ENCODE data around the gene RYR1. TPM values are rescaled to one million over a fixed set of nuclear protein-coding genes. Genes with fewer than 3 reads are reported as not detected.

The RYR1 gene
- total and polyA plus RNA-seq, 2 of the 13 experiments (the other 11 are each of a cell fraction or from before 2014, with no cell fraction given), result 0.03 TPM; not detected in 1

DNA sequence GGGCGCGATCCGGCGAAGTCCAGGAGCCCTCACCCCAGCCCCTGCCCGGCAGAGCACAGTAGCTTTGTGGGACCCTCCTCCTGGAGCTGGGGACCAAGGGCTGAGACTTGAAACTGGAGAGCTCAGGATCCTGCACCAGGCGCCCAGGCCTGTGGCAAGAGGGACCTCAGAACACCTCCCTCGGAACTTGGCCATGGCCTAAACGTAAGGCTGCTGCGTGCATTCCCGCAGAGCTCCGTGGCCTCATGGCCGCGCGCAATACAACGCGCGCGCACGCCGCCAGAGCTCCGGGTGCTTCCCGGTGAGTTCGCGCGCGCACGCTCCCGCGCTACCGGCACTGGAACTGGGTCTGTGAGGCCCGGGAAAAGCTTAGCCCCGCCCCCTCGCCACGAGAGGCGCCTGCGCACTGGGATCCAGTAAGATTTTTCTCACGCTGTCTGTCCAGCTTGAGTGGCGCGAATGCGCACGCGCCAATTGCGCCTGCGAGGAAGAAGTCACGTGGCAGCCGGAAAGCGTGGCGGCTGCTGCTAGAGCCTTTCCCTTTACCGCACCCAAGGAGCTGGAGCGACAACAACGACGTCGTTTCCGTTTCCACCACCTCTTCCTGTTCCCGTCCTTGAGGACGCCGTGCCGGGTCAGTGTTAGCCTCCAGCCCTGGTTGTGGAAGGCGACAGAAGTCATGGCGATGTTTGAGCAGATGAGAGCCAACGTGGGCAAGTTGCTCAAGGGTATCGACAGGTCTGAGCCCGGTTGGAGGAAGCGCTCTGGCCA is 185.3 kb downstream of the RYR1 start, which contains the start of gene EIF3K (continued):
- TF ChIP-seq, protein P1, sequence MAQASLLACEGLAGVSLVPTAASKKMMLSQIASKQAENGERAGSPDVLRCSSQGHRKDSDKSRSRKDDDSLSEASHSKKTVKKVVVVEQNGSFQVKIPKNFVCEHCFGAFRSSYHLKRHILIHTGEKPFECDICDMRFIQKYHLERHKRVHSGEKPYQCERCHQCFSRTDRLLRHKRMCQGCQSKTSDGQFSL (CRISPR knock-in tag; IDR thresholded peaks at IDR 0.05), result no peak
- TF ChIP-seq EED (CRISPR knock-in tag; IDR thresholded peaks at IDR 0.05) (peak; percentile 56; the same call in 1 of the 2 replicates), ZNF121 (CRISPR knock-in tag; IDR thresholded peaks at IDR 0.05) (no peak), ZSCAN21 (CRISPR knock-in tag; IDR thresholded peaks at IDR 0.05; ENCODE audit: borderline replicate concordance) (peak; percentile 71; the same call in 1 of the 2 replicates), ERF (CRISPR knock-in tag; IDR thresholded peaks at IDR 0.05) (peak; percentile 66; the same call in 1 of the 2 replicates), ZFP41 (CRISPR knock-in tag; IDR thresholded peaks at IDR 0.05; ENCODE audit: borderline replicate concordance) (no peak), KMT2A (CRISPR knock-in tag; IDR thresholded peaks at IDR 0.05) (no peak; the same call in 1 of the 2 replicates), TARDBP (CRISPR knock-in tag; IDR thresholded peaks at IDR 0.05) (peak; percentile 66; the same call in 1 of the 2 replicates), RFXANK (CRISPR knock-in tag; IDR thresholded peaks at IDR 0.05) (0 out of 2 replicates have a peak, but pooled peaks have one; percentile 20), MAF1 (CRISPR knock-in tag; IDR thresholded peaks at IDR 0.05; ENCODE audit: borderline replicate concordance) (no peak), MLLT10 (CRISPR knock-in tag; IDR thresholded peaks at IDR 0.05) (no peak), ZSCAN31 (CRISPR knock-in tag; IDR thresholded peaks at IDR 0.05; ENCODE audit: low read depth) (peak; percentile 31; the same call in 1 of the 2 replicates), RBFOX2 (IDR thresholded peaks at IDR 0.05; ENCODE audit: low read depth, low read length) (peak; percentile 87), SPEN (CRISPR knock-in tag; IDR thresholded peaks at IDR 0.05; ENCODE audit: low read depth) (peak; percentile 88), FOXA3 (CRISPR knock-in tag; IDR thresholded peaks at IDR 0.05) (peak; percentile 40), NCOR1 (IDR thresholded peaks at IDR 0.05; ENCODE audit: borderline replicate concordance, low read length) (no peak), ZNF350 (CRISPR knock-in tag; IDR thresholded peaks at IDR 0.05; ENCODE audit: borderline replicate concordance, low read depth) (peak; percentile 77; the same call in 1 of the 2 replicates), ZNF776 (CRISPR knock-in tag; IDR thresholded peaks at IDR 0.05) (no peak), ZNF614 (CRISPR knock-in tag; IDR thresholded peaks at IDR 0.05; ENCODE audit: borderline replicate concordance) (peak; percentile 47; the same call in 1 of the 2 replicates), FOXK2 (IDR thresholded peaks at IDR 0.05) (peak; percentile 78), ATAD3A (CRISPR knock-in tag; IDR thresholded peaks at IDR 0.05) (no peak), ZNF670 (CRISPR knock-in tag; IDR thresholded peaks at IDR 0.05; ENCODE audit: borderline replicate concordance) (peak; percentile 26; the same call in 1 of the 2 replicates), STAT5B (CRISPR knock-in tag; IDR thresholded peaks at IDR 0.05) (0 out of 2 replicates have a peak, but pooled peaks have one; percentile 40), ZNF17 (CRISPR knock-in tag; IDR thresholded peaks at IDR 0.05) (no peak)
- TF ChIP-seq, protein P2, sequence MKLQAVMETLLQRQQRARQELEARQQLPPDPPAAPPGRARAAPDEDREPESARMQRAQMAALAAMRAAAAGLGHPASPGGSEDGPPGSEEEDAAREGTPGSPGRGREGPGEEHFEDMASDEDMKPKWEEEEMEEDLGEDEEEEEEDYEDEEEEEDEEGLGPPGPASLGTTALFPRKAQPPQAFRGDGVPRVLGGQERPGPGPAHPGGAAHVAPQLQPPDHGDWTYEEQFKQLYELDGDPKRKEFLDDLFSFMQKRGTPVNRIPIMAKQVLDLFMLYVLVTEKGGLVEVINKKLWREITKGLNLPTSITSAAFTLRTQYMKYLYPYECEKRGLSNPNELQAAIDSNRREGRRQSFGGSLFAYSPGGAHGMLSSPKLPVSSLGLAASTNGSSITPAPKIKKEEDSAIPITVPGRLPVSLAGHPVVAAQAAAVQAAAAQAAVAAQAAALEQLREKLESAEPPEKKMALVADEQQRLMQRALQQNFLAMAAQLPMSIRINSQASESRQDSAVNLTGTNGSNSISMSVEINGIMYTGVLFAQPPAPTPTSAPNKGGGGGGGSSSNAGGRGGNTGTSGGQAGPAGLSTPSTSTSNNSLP (IDR thresholded peaks at IDR 0.05; ENCODE audit: low read depth, low read length), result no peak
- TF ChIP-seq, protein P3, sequence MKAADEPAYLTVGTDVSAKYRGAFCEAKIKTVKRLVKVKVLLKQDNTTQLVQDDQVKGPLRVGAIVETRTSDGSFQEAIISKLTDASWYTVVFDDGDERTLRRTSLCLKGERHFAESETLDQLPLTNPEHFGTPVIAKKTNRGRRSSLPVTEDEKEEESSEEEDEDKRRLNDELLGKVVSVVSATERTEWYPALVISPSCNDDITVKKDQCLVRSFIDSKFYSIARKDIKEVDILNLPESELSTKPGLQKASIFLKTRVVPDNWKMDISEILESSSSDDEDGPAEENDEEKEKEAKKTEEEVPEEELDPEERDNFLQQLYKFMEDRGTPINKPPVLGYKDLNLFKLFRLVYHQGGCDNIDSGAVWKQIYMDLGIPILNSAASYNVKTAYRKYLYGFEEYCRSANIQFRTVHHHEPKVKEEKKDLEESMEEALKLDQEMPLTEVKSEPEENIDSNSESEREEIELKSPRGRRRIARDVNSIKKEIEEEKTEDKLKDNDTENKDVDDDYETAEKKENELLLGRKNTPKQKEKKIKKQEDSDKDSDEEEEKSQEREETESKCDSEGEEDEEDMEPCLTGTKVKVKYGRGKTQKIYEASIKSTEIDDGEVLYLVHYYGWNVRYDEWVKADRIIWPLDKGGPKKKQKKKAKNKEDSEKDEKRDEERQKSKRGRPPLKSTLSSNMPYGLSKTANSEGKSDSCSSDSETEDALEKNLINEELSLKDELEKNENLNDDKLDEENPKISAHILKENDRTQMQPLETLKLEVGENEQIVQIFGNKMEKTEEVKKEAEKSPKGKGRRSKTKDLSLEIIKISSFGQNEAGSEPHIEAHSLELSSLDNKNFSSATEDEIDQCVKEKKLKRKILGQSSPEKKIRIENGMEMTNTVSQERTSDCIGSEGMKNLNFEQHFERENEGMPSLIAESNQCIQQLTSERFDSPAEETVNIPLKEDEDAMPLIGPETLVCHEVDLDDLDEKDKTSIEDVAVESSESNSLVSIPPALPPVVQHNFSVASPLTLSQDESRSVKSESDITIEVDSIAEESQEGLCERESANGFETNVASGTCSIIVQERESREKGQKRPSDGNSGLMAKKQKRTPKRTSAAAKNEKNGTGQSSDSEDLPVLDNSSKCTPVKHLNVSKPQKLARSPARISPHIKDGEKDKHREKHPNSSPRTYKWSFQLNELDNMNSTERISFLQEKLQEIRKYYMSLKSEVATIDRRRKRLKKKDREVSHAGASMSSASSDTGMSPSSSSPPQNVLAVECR (CRISPR knock-in tag; IDR thresholded peaks at IDR 0.05; ENCODE audit: borderline replicate concordance), result peak; percentile 92; the same call in 1 of the 2 replicates
